ENCODE measurements around the gene ZNF138. TPM values are rescaled to one million over a fixed set of nuclear protein-coding genes. Genes with fewer than 3 reads are reported as not detected.

The ZNF138 gene
- total RNA-seq, 2 experiments from 2014 or later: 5.6 to 7.3 TPM

DNA sequence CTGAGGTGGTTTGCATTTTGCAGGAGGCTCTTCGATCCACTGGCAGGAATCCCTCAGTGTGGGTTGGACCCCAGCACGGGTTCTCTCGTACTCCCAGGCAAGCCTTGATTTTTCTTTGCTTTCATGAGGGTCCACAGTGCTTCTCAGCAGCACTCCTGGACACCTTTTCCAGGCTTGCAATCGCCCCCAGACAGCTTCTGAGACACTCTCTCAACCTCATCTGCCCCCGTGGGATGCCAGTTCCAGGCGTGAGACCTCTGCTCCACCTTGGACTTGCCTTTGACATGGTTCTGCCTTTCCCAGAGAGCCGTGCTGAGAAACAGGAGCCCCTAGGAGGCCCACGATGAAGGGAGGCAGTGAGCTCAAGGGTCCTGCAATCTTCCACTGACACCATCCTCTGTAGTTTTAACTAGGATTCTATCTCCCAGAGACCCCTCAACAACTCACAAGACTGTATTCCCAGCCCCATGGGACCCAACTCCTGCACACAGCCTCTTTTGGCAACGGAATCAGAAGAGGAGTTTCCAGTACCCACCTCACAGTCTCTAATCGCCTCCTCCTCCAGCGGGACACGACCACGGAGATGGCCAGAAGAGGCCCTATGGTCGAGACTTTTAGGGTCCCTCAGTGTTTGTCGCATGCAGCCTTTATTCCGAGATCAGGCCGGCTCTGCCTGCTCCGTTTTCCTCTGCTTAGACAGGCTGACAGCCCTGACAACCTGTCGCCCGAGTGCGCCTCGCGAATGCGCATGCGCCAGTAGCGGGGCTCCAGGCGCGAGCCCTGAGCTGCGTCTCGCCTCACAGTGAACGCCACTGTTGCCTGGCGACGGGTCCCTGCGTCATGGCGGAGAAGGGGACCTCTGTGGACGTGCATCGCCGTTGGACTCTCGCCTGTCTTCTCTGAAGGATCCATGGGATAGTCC, 82.8 kb downstream of the ZNF138 start:
- H3K36me3 Mint-ChIP-seq (ENCODE audit: low read depth): no peaks in the 10 kb centered on the region
- Histone ChIP-seq H3K36me3 (ENCODE audit: insufficient read depth, low read length) (no peaks in the 10 kb centered on the region), H3K27ac (ENCODE audit: low read depth in 1 of 2, low read length in 2 of 2) (no peak overlapping the region), H3K27me3 (ENCODE audit: control insufficient read depth in 1 of 2, insufficient read depth in 2 of 2, low read length in 2 of 2) (peaks cover 3 to 20% of the 10 kb centered on the region in 2 experiments), H3K4me1 (ENCODE audit: insufficient read depth, low read length) (peaks cover 15% of the 10 kb centered on the region), H3K4me3 (ENCODE audit: low read length) (peak overlapping the region; percentile 37), H3K9me3 (ENCODE audit: control insufficient read depth in 1 of 2, insufficient read depth in 1 of 2, low read length in 2 of 2) (peaks cover 0 to 65% of the 10 kb centered on the region in 2 experiments)
- peaks cover 7% of the 10 kb centered on the region for H3K4me1 Mint-ChIP-seq (ENCODE audit: low read depth)
- no peaks in the 10 kb centered on the region for H3K9me3 Mint-ChIP-seq
- TF ChIP-seq, protein P1, sequence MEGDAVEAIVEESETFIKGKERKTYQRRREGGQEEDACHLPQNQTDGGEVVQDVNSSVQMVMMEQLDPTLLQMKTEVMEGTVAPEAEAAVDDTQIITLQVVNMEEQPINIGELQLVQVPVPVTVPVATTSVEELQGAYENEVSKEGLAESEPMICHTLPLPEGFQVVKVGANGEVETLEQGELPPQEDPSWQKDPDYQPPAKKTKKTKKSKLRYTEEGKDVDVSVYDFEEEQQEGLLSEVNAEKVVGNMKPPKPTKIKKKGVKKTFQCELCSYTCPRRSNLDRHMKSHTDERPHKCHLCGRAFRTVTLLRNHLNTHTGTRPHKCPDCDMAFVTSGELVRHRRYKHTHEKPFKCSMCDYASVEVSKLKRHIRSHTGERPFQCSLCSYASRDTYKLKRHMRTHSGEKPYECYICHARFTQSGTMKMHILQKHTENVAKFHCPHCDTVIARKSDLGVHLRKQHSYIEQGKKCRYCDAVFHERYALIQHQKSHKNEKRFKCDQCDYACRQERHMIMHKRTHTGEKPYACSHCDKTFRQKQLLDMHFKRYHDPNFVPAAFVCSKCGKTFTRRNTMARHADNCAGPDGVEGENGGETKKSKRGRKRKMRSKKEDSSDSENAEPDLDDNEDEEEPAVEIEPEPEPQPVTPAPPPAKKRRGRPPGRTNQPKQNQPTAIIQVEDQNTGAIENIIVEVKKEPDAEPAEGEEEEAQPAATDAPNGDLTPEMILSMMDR (IDR thresholded peaks at IDR 0.05): no peak
- intact Hi-C loops (cut with DNase I, micrococcal nuclease): no loop called here
- DNase-seq (peak; percentile 30 to 88 (median 66)), ATAC-seq (ENCODE audit: poor library complexity) (peak; percentile 90)
- H3K27me3 Mint-ChIP-seq: peaks cover 24% of the 10 kb centered on the region
- CTCF ChIA-PET: no interaction called here
- peak overlapping the region; percentile 84 for H3K4me3 Mint-ChIP-seq
- POLR2A ChIA-PET: interaction anchor here (1.0 kb wide), 2 partner anchors 26 to 211 kb away, joined by 3 to 5 read pairs; partner anchors contain the start of genes ZNF107 and ZNF273
- peak overlapping the region; percentile 27 for H3K27ac Mint-ChIP-seq

DNA sequence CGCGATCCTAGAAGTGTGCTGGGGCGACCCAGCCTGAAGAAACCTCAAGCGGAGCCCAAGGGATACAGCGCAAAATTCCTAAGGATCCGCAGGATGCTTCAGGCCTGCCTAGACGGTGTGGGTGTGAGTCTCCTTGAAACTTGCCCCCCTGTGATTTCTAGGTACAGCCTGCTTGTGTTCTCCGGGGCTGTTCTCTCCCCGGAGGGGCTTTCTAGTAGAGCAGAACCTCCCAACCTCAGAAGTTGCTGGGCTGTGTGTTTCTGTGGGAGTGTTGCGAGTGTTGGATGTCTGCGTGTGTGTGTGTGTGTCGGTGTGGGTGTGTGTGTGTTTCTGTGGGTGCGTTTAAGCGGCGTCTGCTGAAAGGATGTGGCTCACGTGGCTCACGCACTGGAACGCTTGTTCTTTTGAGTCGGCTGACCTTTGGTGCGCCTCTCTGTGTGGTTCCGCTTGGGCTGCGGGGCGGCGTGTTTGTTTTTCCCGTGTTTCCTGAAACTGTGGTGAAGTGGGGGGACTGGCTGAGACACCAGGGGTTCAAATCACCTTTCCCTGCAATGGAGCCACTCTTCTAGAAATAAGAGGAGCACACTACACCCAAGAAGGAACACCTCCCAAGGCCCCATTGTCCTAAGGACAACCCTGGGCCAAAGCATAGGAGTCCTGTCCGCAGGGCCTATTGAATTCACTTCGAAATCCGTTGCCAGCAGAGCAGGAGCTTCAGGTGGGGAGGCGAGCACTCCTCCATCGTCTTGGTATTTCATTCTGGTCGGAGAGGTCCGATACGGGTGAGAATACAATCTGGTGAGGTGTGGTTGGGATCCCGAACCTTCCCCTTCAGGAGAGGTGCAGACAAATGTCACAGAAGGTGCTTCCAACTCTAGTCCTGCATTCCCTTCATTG, 83.7 kb downstream of the ZNF138 start:
- H3K27ac Mint-ChIP-seq: peak overlapping the region; percentile 27
- TF ChIP-seq, protein P1 (IDR thresholded peaks at IDR 0.05): no peak
- Histone ChIP-seq H3K36me3 (ENCODE audit: insufficient read depth, low read length) (no peaks in the 10 kb centered on the region), H3K27me3 (ENCODE audit: control insufficient read depth in 1 of 2, insufficient read depth in 2 of 2, low read length in 2 of 2) (peaks cover 13 to 29% of the 10 kb centered on the region in 2 experiments), H3K4me3 (ENCODE audit: low read length) (peak overlapping the region; percentile 37), H3K9me3 (ENCODE audit: control insufficient read depth in 1 of 2, insufficient read depth in 1 of 2, low read length in 2 of 2) (peaks cover 0 to 65% of the 10 kb centered on the region in 2 experiments), H3K4me1 (ENCODE audit: insufficient read depth, low read length) (peaks cover 24% of the 10 kb centered on the region), H3K27ac (ENCODE audit: low read depth in 1 of 2, low read length in 2 of 2) (no peak overlapping the region)
- peaks cover 7% of the 10 kb centered on the region for H3K4me1 Mint-ChIP-seq (ENCODE audit: low read depth)
- ChIA-PET POLR2A (interaction anchor here (1.0 kb wide), 2 partner anchors 25 to 212 kb away, joined by 3 to 5 read pairs; partner anchors contain the start of genes ZNF107 and ZNF273), CTCF (no interaction called here)
- H3K36me3 Mint-ChIP-seq (ENCODE audit: low read depth): no peaks in the 10 kb centered on the region
- ATAC-seq (ENCODE audit: poor library complexity) (peak; percentile 44), DNase-seq (peak in 2 of 14 experiments; percentile 32 to 57)
- peaks cover 33% of the 10 kb centered on the region for H3K27me3 Mint-ChIP-seq
- intact Hi-C loops (cut with DNase I, micrococcal nuclease): no loop called here
- peak overlapping the region; percentile 84 for H3K4me3 Mint-ChIP-seq
- H3K9me3 Mint-ChIP-seq: no peaks in the 10 kb centered on the region

DNA sequence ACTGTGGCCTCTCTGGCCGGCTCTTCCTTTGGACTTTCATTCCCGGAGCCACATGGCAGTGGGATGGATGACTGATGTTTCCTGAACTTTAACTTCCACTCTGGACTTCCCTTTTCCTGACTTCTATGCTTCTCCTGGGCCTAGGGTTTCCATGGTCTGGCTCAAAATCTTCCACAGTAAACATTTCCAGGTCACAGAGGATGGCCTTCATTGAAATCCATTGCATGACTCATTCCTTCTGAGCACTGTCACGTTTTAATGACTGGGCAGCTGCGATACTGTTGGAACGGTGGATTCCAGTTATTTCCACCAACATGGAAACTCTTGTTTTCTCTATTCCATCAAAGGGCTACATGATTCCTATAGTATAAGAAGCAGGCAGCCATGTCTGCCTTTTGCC, 84.5 kb downstream of the ZNF138 start:
- TF ChIP-seq, protein P1 (IDR thresholded peaks at IDR 0.05): no peak
- peak overlapping the region; percentile 5 for H3K4me3 Mint-ChIP-seq
- H3K36me3 Mint-ChIP-seq (ENCODE audit: low read depth): no peaks in the 10 kb centered on the region
- ChIA-PET POLR2A (no interaction called here), CTCF (no interaction called here)
- no peak for DNase-seq
- H3K4me1 Mint-ChIP-seq (ENCODE audit: low read depth): peaks cover 7% of the 10 kb centered on the region
- Histone ChIP-seq H3K4me3 (ENCODE audit: low read length) (no peak overlapping the region), H3K4me1 (ENCODE audit: insufficient read depth, low read length) (peaks cover 27% of the 10 kb centered on the region), H3K27ac (ENCODE audit: low read depth in 1 of 2, low read length in 2 of 2) (no peak overlapping the region), H3K36me3 (ENCODE audit: insufficient read depth, low read length) (no peaks in the 10 kb centered on the region), H3K9me3 (ENCODE audit: control insufficient read depth in 1 of 2, insufficient read depth in 1 of 2, low read length in 2 of 2) (peaks cover 0 to 70% of the 10 kb centered on the region in 2 experiments), H3K27me3 (ENCODE audit: control insufficient read depth in 1 of 2, insufficient read depth in 2 of 2, low read length in 2 of 2) (peaks cover 18 to 36% of the 10 kb centered on the region in 2 experiments)
- H3K9me3 Mint-ChIP-seq: no peaks in the 10 kb centered on the region
- intact Hi-C loops (cut with DNase I, micrococcal nuclease): no loop called here
- no peak for ATAC-seq (ENCODE audit: poor library complexity)
- no peak overlapping the region for H3K27ac Mint-ChIP-seq
- H3K27me3 Mint-ChIP-seq: peaks cover 40% of the 10 kb centered on the region

Data from CD4-positive, alpha-beta T cell (primary cell).